ENCODE results near the gene DPYD.

Gene DPYD

DNA sequence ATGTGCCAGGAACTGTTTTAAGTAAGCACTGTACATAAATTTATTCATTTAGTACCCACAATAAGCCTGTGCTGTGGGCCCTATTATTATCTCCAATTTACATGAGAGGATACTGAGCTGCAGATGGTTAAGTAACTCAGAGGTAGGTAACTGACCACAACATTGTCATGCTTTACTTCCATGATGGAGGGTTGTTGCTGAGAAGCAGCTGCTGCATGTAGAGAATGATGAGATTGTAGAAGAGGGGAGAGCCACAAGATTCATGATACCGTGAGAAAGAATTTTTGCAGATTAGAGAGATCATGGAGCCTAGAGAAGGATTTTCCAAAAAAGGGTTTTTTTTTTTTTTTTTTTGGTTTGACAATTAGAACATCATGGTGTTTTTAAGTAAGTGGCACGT lies 886.2 kb downstream of the DPYD start:
- H3K4me1 ChIP-seq (ENCODE audit: insufficient read depth, low read length, severe bottlenecking) = no peaks in the 10 kb centered on the region
- no peak overlapping the region for H3K27ac ChIP-seq (ENCODE audit: low read depth, low read length, poor library complexity, severe bottlenecking)
- peaks cover 2% of the 10 kb centered on the region; the same call in 1 of the 2 replicates for H3K9me3 ChIP-seq (ENCODE audit: low read length)

DNA sequence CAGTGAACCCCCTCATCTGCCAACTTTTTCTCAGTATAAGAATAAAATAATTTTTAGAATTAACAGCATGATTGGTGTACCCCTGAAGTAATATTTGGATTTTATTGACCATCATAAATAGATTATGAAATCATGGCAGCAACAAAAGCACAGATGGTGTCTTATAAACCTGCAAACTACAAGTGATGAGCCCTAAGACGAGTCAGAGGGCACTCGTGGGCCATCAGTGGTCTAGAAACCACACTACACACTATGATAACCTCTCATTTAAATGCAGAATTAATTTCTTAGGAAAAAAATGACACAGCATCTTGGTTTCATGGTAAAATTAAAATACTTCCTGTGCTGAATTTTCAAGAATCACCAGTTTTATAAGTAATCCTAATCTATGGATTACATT lies 886.9 kb downstream of the DPYD start:
- H3K4me2 ChIP-seq (ENCODE audit: low read length) = no peak overlapping the region
- H3K27me3 ChIP-seq (ENCODE audit: insufficient read depth, low read length) = no peaks in the 10 kb centered on the region
- H2AFZ ChIP-seq (ENCODE audit: low read length) = no peak overlapping the region
- H3K9ac ChIP-seq (ENCODE audit: low read length) = no peak overlapping the region
- H3K4me3 ChIP-seq (ENCODE audit: low read depth, low read length, poor library complexity, severe bottlenecking) = no peak overlapping the region
- no peaks in the 10 kb centered on the region for H3F3A ChIP-seq (ENCODE audit: insufficient read depth, low read length)
- peaks cover under 1% of the 10 kb centered on the region; the same call in 1 of the 2 replicates for H3K9me3 ChIP-seq (ENCODE audit: low read length)
- no peak overlapping the region for H3K27ac ChIP-seq (ENCODE audit: low read depth, low read length, poor library complexity, severe bottlenecking)
- H3K79me2 ChIP-seq (ENCODE audit: insufficient read depth, low read length) = no peaks in the 10 kb centered on the region
- no peaks in the 10 kb centered on the region for H3K4me1 ChIP-seq (ENCODE audit: insufficient read depth, low read length, severe bottlenecking)
- TF ChIP-seq EZH2 (IDR thresholded peaks at IDR 0.05; ENCODE audit: borderline replicate concordance, low read length) = no peak
- TF ChIP-seq, protein P1, sequence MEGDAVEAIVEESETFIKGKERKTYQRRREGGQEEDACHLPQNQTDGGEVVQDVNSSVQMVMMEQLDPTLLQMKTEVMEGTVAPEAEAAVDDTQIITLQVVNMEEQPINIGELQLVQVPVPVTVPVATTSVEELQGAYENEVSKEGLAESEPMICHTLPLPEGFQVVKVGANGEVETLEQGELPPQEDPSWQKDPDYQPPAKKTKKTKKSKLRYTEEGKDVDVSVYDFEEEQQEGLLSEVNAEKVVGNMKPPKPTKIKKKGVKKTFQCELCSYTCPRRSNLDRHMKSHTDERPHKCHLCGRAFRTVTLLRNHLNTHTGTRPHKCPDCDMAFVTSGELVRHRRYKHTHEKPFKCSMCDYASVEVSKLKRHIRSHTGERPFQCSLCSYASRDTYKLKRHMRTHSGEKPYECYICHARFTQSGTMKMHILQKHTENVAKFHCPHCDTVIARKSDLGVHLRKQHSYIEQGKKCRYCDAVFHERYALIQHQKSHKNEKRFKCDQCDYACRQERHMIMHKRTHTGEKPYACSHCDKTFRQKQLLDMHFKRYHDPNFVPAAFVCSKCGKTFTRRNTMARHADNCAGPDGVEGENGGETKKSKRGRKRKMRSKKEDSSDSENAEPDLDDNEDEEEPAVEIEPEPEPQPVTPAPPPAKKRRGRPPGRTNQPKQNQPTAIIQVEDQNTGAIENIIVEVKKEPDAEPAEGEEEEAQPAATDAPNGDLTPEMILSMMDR (IDR thresholded peaks at IDR 0.05; ENCODE audit: low read length) = no peak
- no peaks in the 10 kb centered on the region for H4K20me1 ChIP-seq (ENCODE audit: insufficient read depth, low read length)
- H3K9me2 ChIP-seq (ENCODE audit: low read depth, low read length) = no peaks in the 10 kb centered on the region
- no peaks in the 10 kb centered on the region for H3K36me3 ChIP-seq (ENCODE audit: insufficient read depth, low read length)

More for the DNA sequence above, 886.2 kb downstream of the DPYD start:
- no peaks in the 10 kb centered on the region for H3K27me3 ChIP-seq (ENCODE audit: insufficient read depth, low read length)
- H4K20me1 ChIP-seq (ENCODE audit: insufficient read depth, low read length) = no peaks in the 10 kb centered on the region
- no peaks in the 10 kb centered on the region for H3F3A ChIP-seq (ENCODE audit: insufficient read depth, low read length)
- no peak overlapping the region for H3K4me3 ChIP-seq (ENCODE audit: low read depth, low read length, poor library complexity, severe bottlenecking)
- H2AFZ ChIP-seq (ENCODE audit: low read length) = no peak overlapping the region
- no peaks in the 10 kb centered on the region for H3K9me2 ChIP-seq (ENCODE audit: low read depth, low read length)
- no peaks in the 10 kb centered on the region for H3K36me3 ChIP-seq (ENCODE audit: insufficient read depth, low read length)
- H3K4me2 ChIP-seq (ENCODE audit: low read length) = no peak overlapping the region
- no peak overlapping the region for H3K9ac ChIP-seq (ENCODE audit: low read length)
- H3K79me2 ChIP-seq (ENCODE audit: insufficient read depth, low read length) = no peaks in the 10 kb centered on the region
- TF ChIP-seq EZH2 (IDR thresholded peaks at IDR 0.05; ENCODE audit: borderline replicate concordance, low read length) = no peak

All from OCI-LY1 (cell line).